ENCODE data around the gene TPSD1.

- TF ChIP-seq EZH2 (IDR thresholded peaks at IDR 0.05; ENCODE audit: insufficient read depth, poor library complexity, severe bottlenecking) (no peak), EZH2phosphoT487 (IDR thresholded peaks at IDR 0.05; ENCODE audit: insufficient read depth, low read depth) (no peak)
Measured at GRCh38 chr16:1299012-1299867, 43.4 kb downstream of the TPSD1 start.
